ENCODE measurements around the gene IQSEC2. TPM values are rescaled to one million over a fixed set of nuclear protein-coding genes. Genes with fewer than 3 reads are reported as not detected.

Gene IQSEC2
- total and polyA plus RNA-seq, 2 donors (not counting 1 experiment from before 2014, with no cell fraction given): 0.58 to 0.94 TPM

- H4K20me1 ChIP-seq (ENCODE audit: control insufficient read depth, insufficient read depth, low read length, poor library complexity, severe bottlenecking): no peaks in the 10 kb centered on the region
- ChIA-PET POLR2A (no interaction called here), CTCF (interaction anchor here (0.7 to 4.4 kb wide), 12 partner anchors 9 to 306 kb away, joined by 3 to 36 read pairs (median 4); partner anchors contain the start of genes RIBC1 and SMC1A)
- no peak for DNase-seq
- H3K4me3 ChIP-seq (ENCODE audit: control extremely low read depth in 1 of 5, extremely low read depth in 1 of 5, insufficient read depth in 1 of 5, low read depth in 2 of 5, low read length in 4 of 5): no peak overlapping the region
- peaks cover 0 to 47% (median 30%) of the 10 kb centered on the region in 4 experiments for H3K27me3 ChIP-seq (replicated peaks in 1 of 4; ENCODE audit: control extremely low read depth in 1 of 4, control insufficient read depth in 3 of 4, insufficient read depth in 4 of 4, low read length in 3 of 4)
- H3K27ac Mint-ChIP-seq: no peak overlapping the region
- H3K27me3 Mint-ChIP-seq: peaks cover 30% of the 10 kb centered on the region
- H3K9ac ChIP-seq (ENCODE audit: low read length): no peak overlapping the region
- peaks cover 15% of the 10 kb centered on the region for H3K4me1 Mint-ChIP-seq
- H3K4me3 Mint-ChIP-seq: no peak overlapping the region
- H3K36me3 ChIP-seq (replicated peaks in 1 of 2; ENCODE audit: control extremely low read depth in 1 of 2, control insufficient read depth in 1 of 2, extremely low read depth in 1 of 2, insufficient read depth in 2 of 2, low read length in 1 of 2): no peaks in the 10 kb centered on the region
- no peak overlapping the region for H2AFZ ChIP-seq (ENCODE audit: insufficient read depth, low read depth, low read length, poor library complexity, severe bottlenecking)
- no peak overlapping the region for H3K27ac ChIP-seq (ENCODE audit: low read length in 2 of 2)
- peaks cover 19 to 38% of the 10 kb centered on the region in 2 donors for H3K4me1 ChIP-seq (ENCODE audit: control insufficient read depth in 2 of 2, insufficient read depth in 2 of 2, low read length in 2 of 2)
- H3K9me3 Mint-ChIP-seq (ENCODE audit: insufficient read depth): no peaks in the 10 kb centered on the region
- TF ChIP-seq CTCF (IDR thresholded peaks at IDR 0.05) (no peak), EZH2 (IDR thresholded peaks at IDR 0.05; ENCODE audit: borderline replicate concordance, insufficient read depth, low read depth, low read length, poor library complexity, severe bottlenecking) (no peak)
- no peak overlapping the region for H3K4me2 ChIP-seq (replicated peaks; ENCODE audit: low read depth, low read length, poor library complexity, severe bottlenecking)
- WGBS (ENCODE audit: insufficient coverage): 82% methylated on average over 4 of the region's 10 CpGs
- intact Hi-C loops (cut with micrococcal nuclease): loop anchor here (5.0 to 10.0 kb wide), 2 partner anchors 244 to 1738 kb away; no protein-coding TSS in a partner anchor
- ATAC-seq (ENCODE audit: low read depth): no peak
- H3K9me3 ChIP-seq (ENCODE audit: control extremely low read depth in 1 of 3, control insufficient read depth in 2 of 3, insufficient read depth in 1 of 3, low read length in 2 of 3): no peaks in the 10 kb centered on the region
- no peaks in the 10 kb centered on the region for H3K79me2 ChIP-seq (ENCODE audit: control insufficient read depth, insufficient read depth, low read length)
Observed at GRCh38 chrX:53318766-53319353, 37.5 kb upstream of the IQSEC2 start.
